ENCODE results near the gene NCKAP5. TPM values are rescaled to one million over a fixed set of nuclear protein-coding genes. Genes with fewer than 3 reads are reported as not detected.

The NCKAP5 gene
- total and polyA plus RNA-seq, 7 experiments from 2014 or later: 0.12 TPM; not detected in 6

DNA sequence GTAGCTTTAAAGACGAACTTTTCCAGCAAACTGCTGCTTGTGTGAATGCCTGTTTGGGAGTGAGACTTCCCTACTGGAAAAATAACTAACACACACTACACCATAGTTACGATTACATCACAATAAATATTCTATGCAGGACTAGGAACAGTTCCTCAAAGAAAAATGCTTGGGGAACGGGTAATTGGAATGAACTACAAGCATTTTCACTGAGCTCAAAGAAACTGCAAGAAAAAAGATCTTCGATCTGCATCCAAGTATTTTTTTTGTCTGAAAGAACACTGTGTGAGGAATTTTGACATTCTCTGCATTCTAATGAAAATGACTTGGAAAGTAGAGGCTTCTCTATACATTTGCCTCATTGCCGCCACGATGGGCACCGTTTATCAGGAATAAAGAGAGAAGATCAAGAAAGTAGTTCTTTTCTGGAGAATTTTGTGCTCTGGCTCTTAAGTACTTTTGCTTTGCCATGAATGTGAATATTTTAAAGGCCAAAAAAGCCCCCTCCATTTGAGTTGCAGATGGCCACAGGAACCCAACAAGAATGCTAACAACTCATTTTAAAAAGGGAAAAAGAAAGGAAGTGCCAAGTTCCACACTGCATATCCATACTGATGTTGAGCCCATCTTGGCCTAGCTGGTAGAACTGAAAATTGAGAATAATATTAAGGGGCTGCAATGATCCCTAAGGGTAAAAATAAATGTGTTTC, 911.8 kb downstream of the NCKAP5 start:
- DNase-seq (no peak), ATAC-seq (no peak)
- intact Hi-C loops (cut with micrococcal nuclease): no loop called here
- no peak overlapping the region for H3K27ac Mint-ChIP-seq
- no peaks in the 10 kb centered on the region for H3K4me1 ChIP-seq (ENCODE audit: control insufficient read depth in 2 of 2, insufficient read depth in 2 of 2, low read length in 2 of 2)
- H3K9me3 ChIP-seq (ENCODE audit: control insufficient read depth in 2 of 3, low read length in 3 of 3): no peaks in the 10 kb centered on the region
- H3K27me3 ChIP-seq (ENCODE audit: control insufficient read depth in 2 of 2, insufficient read depth in 2 of 2, low read length in 2 of 2): no peaks in the 10 kb centered on the region
- no peaks in the 10 kb centered on the region for H3K36me3 Mint-ChIP-seq
- H3K36me3 ChIP-seq (ENCODE audit: control insufficient read depth in 2 of 3, insufficient read depth in 3 of 3, low read length in 3 of 3): no peaks in the 10 kb centered on the region
- no peak overlapping the region for H3K4me3 Mint-ChIP-seq
- ChIA-PET CTCF (no interaction called here), POLR2A (no interaction called here)
- H3K27me3 Mint-ChIP-seq: peaks cover 0 to 16% (median 2%) of the 10 kb centered on the region in 5 donors
- no peak overlapping the region for H3K27ac ChIP-seq (ENCODE audit: low read depth, low read length)
- no peaks in the 10 kb centered on the region for H3K4me1 Mint-ChIP-seq
- peaks cover 0 to 16% (median 3%) of the 10 kb centered on the region in 11 donors for H3K9me3 Mint-ChIP-seq
- H3K4me3 ChIP-seq (ENCODE audit: low read length): no peak overlapping the region

DNA sequence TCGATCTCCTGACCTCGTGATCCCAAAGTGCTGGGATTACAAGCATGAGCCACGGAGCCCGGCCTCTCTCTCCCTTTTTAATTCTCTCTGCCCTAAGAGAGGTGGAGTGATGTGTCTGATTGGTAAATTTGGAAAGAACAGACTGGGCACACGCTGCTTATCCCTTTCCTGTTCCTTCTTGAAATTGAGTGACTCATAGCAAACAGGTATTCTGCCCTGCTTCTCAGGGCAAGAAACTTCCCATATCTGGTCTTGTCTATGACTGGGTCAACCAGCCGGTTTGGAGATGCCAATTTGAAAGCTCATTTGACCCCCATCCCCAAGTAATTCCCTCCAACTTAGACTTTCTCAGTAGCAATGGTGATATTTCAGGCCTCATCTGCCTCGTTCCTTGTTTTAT, 913.3 kb downstream of the NCKAP5 start:
- Mint-ChIP-seq H3K4me3 (no peak overlapping the region), H3K36me3 (no peaks in the 10 kb centered on the region), H3K4me1 (no peaks in the 10 kb centered on the region), H3K9me3 (peaks cover 0 to 10% (median 2%) of the 10 kb centered on the region in 11 donors), H3K27me3 (peaks cover 0 to 5% (median 0%) of the 10 kb centered on the region in 5 donors), H3K27ac (no peak overlapping the region)
- H3K36me3 ChIP-seq (ENCODE audit: control insufficient read depth in 2 of 3, insufficient read depth in 3 of 3, low read length in 3 of 3): no peaks in the 10 kb centered on the region
- no peak for ATAC-seq
- ChIA-PET POLR2A (no interaction called here), CTCF (no interaction called here)
- H3K27ac ChIP-seq (ENCODE audit: low read depth, low read length): no peak overlapping the region
- no peak for DNase-seq
- no peak overlapping the region for H3K4me3 ChIP-seq (ENCODE audit: low read length)
- no peaks in the 10 kb centered on the region for H3K9me3 ChIP-seq (ENCODE audit: control insufficient read depth in 2 of 3, low read length in 3 of 3)
- no peaks in the 10 kb centered on the region for H3K4me1 ChIP-seq (ENCODE audit: control insufficient read depth in 2 of 2, insufficient read depth in 2 of 2, low read length in 2 of 2)
- intact Hi-C loops (cut with micrococcal nuclease): no loop called here
- H3K27me3 ChIP-seq (ENCODE audit: control insufficient read depth in 2 of 2, insufficient read depth in 2 of 2, low read length in 2 of 2): no peaks in the 10 kb centered on the region

- ATAC-seq (no peak), DNase-seq (no peak)
- H3K9me3 ChIP-seq (ENCODE audit: control insufficient read depth in 2 of 3, low read length in 3 of 3): no peaks in the 10 kb centered on the region
- H3K27me3 Mint-ChIP-seq: peaks cover 0 to 9% (median 3%) of the 10 kb centered on the region in 5 donors
- no peaks in the 10 kb centered on the region for H3K4me1 Mint-ChIP-seq
- intact Hi-C loops (cut with micrococcal nuclease): no loop called here
- CTCF ChIA-PET: no interaction called here
- no peak overlapping the region for H3K27ac ChIP-seq (ENCODE audit: low read depth, low read length)
- no peaks in the 10 kb centered on the region for H3K36me3 Mint-ChIP-seq
- peaks cover 0 to 10% (median 2%) of the 10 kb centered on the region in 11 donors for H3K9me3 Mint-ChIP-seq
- H3K4me3 ChIP-seq (ENCODE audit: low read length): no peak overlapping the region
- no peaks in the 10 kb centered on the region for H3K4me1 ChIP-seq (ENCODE audit: control insufficient read depth in 2 of 2, insufficient read depth in 2 of 2, low read length in 2 of 2)
- H3K27me3 ChIP-seq (ENCODE audit: control insufficient read depth in 2 of 2, insufficient read depth in 2 of 2, low read length in 2 of 2): no peaks in the 10 kb centered on the region
- H3K27ac Mint-ChIP-seq: no peak overlapping the region
- no peaks in the 10 kb centered on the region for H3K36me3 ChIP-seq (ENCODE audit: control insufficient read depth in 2 of 3, insufficient read depth in 3 of 3, low read length in 3 of 3)
- POLR2A ChIA-PET: no interaction called here
- no peak overlapping the region for H3K4me3 Mint-ChIP-seq
Measured at GRCh38 chr2:132654335-132654734, 913.9 kb downstream of the NCKAP5 start.

- H3K9me3 ChIP-seq (ENCODE audit: control insufficient read depth in 2 of 3, low read length in 3 of 3): no peaks in the 10 kb centered on the region
- H3K4me1 ChIP-seq (ENCODE audit: control insufficient read depth in 2 of 2, insufficient read depth in 2 of 2, low read length in 2 of 2): no peaks in the 10 kb centered on the region
- Mint-ChIP-seq H3K27ac (no peak overlapping the region), H3K36me3 (no peaks in the 10 kb centered on the region), H3K27me3 (peaks cover 0 to 25% (median 10%) of the 10 kb centered on the region in 5 donors), H3K9me3 (peaks cover 0 to 19% (median 2%) of the 10 kb centered on the region in 11 donors), H3K4me3 (no peak overlapping the region), H3K4me1 (no peaks in the 10 kb centered on the region)
- ChIA-PET CTCF (no interaction called here), POLR2A (no interaction called here)
- ATAC-seq (no peak), DNase-seq (no peak)
- no peaks in the 10 kb centered on the region for H3K27me3 ChIP-seq (ENCODE audit: control insufficient read depth in 2 of 2, insufficient read depth in 2 of 2, low read length in 2 of 2)
- H3K4me3 ChIP-seq (ENCODE audit: low read length): no peak overlapping the region
- intact Hi-C loops (cut with micrococcal nuclease): no loop called here
- no peaks in the 10 kb centered on the region for H3K36me3 ChIP-seq (ENCODE audit: control insufficient read depth in 2 of 3, insufficient read depth in 3 of 3, low read length in 3 of 3)
- H3K27ac ChIP-seq (ENCODE audit: low read depth, low read length): no peak overlapping the region
Measured at GRCh38 chr2:132652474-132652873, 915.8 kb downstream of the NCKAP5 start.

DNA sequence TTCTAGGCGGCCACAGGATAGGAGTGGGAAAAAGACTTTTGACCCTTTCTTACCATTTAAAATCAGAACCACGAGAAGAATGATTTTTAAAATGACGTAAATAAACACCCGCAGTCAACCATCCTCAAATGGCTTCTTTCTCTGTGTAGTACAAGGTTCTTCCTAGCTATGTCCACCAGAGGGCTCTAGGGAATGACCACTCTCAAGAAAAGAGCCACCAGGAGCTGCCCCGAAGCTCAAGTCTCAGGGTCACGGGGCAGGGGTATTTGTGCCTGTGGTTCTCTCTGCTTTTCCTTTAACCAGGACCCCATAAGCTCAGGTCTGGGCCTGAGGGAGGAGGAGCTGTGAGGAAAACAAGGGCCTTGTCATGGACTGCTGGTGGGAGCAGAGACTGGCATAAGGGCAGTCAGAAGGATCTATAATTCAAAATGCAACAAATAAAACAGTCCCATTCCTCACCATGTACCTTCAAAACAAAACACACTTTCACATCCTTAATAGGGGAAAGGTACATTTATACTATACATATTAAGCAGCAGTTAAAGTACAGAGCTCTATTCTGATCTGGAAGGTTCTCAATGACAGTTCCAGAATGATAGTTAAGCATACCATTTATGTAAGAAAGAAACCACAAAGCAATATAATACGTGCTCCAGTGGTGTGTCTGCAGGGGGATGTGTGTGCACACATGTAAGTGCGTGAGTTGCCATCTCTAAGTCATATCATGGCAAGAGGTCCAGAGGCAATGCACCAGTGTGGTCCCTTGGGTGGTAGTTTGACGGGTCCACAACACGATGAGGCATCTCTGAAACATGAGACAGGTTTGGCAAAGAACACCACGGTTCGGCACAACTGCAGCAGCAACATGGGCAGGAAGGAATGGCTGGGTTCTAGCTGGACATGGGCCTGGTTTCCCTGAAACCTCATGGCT, 916.9 kb downstream of the NCKAP5 start:
- Histone ChIP-seq H3K4me3 (ENCODE audit: low read length) (no peak overlapping the region), H3K36me3 (ENCODE audit: control insufficient read depth in 2 of 3, insufficient read depth in 3 of 3, low read length in 3 of 3) (no peaks in the 10 kb centered on the region), H3K4me1 (ENCODE audit: control insufficient read depth in 2 of 2, insufficient read depth in 2 of 2, low read length in 2 of 2) (no peaks in the 10 kb centered on the region), H3K27ac (ENCODE audit: low read depth, low read length) (no peak overlapping the region), H3K9me3 (ENCODE audit: control insufficient read depth in 2 of 3, low read length in 3 of 3) (no peaks in the 10 kb centered on the region), H3K27me3 (ENCODE audit: control insufficient read depth in 2 of 2, insufficient read depth in 2 of 2, low read length in 2 of 2) (no peaks in the 10 kb centered on the region)
- Mint-ChIP-seq H3K9me3 (peaks cover 0 to 19% (median 2%) of the 10 kb centered on the region in 11 donors), H3K4me3 (no peak overlapping the region), H3K4me1 (no peaks in the 10 kb centered on the region), H3K27ac (no peak overlapping the region), H3K36me3 (no peaks in the 10 kb centered on the region), H3K27me3 (peaks cover 0 to 26% (median 10%) of the 10 kb centered on the region in 5 donors)
- CTCF ChIA-PET: no interaction called here
- POLR2A ChIA-PET: interaction anchor here (0.7 kb wide), 1 partner anchor 1182 kb away, joined by 3 read pairs; no protein-coding TSS in a partner anchor
- no peak for DNase-seq
- ATAC-seq: no peak
- intact Hi-C loops (cut with micrococcal nuclease): no loop called here

GRCh38 chr2:132646540-132647108, 921.6 kb downstream of the NCKAP5 start:
- peaks cover 0 to 11% (median 0%) of the 10 kb centered on the region in 11 donors for H3K9me3 Mint-ChIP-seq
- ChIA-PET CTCF (no interaction called here), POLR2A (interaction anchor here (0.7 kb wide), 1 partner anchor 57 kb away, joined by 3 read pairs; no protein-coding TSS in a partner anchor)
- DNase-seq (no peak), ATAC-seq (no peak)
- H3K4me1 Mint-ChIP-seq: no peaks in the 10 kb centered on the region
- H3K27ac Mint-ChIP-seq: no peak overlapping the region
- intact Hi-C loops (cut with micrococcal nuclease): no loop called here
- no peak overlapping the region for H3K4me3 Mint-ChIP-seq
- Histone ChIP-seq H3K27ac (ENCODE audit: low read depth, low read length) (no peak overlapping the region), H3K4me3 (ENCODE audit: low read length) (no peak overlapping the region), H3K27me3 (ENCODE audit: control insufficient read depth in 2 of 2, insufficient read depth in 2 of 2, low read length in 2 of 2) (no peaks in the 10 kb centered on the region), H3K4me1 (ENCODE audit: control insufficient read depth in 2 of 2, insufficient read depth in 2 of 2, low read length in 2 of 2) (no peaks in the 10 kb centered on the region), H3K9me3 (ENCODE audit: control insufficient read depth in 2 of 3, low read length in 3 of 3) (no peaks in the 10 kb centered on the region), H3K36me3 (ENCODE audit: control insufficient read depth in 2 of 3, insufficient read depth in 3 of 3, low read length in 3 of 3) (no peaks in the 10 kb centered on the region)
- no peaks in the 10 kb centered on the region for H3K36me3 Mint-ChIP-seq
- H3K27me3 Mint-ChIP-seq: peaks cover 0 to 33% (median 16%) of the 10 kb centered on the region in 5 donors

Data from naive thymus-derived CD4-positive, alpha-beta T cell (primary cell).